KG1 (cell line): ENCODE measurements around the gene IL1A.
A peak's percentile ranks its signal among the peaks of the same experiment; 100 is the strongest.

ENCODE experiments used
- DNase-seq: peaks from one replicate; lab custom pipeline; 2025; lab: John Stamatoyannopoulos, UW

IL1A gene

DNA sequence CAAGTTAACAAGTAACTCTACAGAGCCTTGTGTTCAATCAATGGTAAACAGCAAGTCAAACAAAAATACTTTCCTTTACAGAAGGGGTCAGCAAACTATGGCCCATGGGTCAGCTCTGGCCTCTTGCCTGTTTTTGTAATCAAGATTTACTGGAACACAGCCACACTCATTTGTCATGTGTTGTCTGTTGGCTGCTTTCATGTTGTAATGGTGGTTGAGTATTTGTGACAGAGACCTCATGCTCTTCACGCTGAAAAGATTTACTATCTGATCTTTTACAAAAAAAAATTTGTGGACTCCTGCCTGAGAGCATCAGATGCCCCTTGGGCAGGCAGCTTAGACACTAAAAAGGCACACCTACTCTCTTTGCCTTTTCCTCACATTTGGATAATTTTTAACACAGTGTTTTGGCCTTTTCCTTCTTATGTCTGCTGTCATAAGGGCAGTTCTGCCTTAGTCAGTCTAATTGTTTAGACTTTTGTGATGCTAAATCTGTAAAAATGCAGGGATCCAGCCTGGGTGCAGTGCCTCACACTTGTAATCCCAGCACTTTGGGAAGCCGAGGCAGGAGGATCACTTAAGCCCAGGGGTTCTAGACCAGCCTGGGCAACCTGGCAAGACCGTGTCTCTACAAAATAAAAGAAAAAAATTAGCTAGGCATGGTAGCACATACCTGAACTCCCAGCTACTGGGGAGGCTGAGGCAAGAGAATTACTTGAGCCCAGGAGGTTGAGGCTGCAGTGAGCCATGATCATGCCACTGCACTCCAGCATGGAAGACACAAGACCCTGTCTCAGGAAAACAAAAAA is 34.0 kb upstream of the IL1A start:
- no peak for DNase-seq

- DNase-seq: no peak
Observed at GRCh38 chr2:112817082-112817689, 32.9 kb upstream of the IL1A start.

DNA sequence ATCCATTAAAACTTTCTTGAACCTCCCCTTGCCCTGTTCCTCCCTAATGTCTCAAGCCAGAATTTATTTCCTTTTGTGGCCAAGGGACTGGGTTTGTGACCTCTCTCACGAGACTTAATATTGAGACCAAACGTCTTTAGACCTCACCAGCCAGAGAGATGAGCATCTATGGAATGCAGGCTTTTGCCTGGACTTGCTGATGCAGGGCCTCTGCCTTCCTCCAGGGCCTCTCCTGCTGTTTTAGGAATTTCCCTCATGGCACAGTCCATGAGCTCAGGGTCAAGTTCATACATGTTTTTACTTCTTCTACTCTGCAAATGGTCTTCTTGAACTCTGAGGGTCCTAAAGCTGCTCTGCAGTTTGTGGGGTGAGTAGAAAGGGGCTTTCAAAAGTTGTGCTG is 30.0 kb upstream of the IL1A start:
- DNase-seq: no peak

DNA sequence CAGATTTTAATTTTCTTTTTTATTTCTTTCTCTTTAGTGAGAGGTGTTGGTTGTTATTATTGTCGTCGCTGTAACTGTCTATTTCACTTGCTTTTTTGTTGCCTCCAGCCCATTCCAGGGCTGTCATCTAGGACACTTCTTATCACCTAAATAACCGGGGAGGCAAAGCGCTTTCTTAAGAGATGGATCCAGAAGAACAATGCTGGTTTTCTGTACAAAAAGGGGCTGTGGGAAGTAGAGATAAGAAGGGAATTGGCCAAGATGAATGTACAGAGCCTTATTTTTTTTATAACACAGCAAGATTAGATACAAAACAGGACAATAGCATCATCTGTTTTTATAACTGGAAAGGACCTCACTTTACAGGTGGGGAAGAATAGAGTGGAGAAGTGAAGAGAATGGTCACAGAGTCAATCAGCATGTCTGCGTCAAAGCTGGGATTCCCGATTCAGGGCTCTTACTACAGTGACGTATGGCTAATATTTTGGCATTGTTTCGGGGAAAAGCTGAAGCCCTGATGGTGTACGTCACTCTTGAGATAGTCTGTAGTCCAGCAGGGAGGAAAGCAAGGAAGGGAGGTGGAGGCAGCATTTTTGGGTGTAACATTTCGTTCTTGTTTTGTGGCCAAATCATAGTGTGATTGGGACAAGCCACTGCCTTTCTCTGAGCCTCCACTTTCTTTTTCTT is 29.1 kb upstream of the IL1A start:
- DNase-seq: no peak

DNA sequence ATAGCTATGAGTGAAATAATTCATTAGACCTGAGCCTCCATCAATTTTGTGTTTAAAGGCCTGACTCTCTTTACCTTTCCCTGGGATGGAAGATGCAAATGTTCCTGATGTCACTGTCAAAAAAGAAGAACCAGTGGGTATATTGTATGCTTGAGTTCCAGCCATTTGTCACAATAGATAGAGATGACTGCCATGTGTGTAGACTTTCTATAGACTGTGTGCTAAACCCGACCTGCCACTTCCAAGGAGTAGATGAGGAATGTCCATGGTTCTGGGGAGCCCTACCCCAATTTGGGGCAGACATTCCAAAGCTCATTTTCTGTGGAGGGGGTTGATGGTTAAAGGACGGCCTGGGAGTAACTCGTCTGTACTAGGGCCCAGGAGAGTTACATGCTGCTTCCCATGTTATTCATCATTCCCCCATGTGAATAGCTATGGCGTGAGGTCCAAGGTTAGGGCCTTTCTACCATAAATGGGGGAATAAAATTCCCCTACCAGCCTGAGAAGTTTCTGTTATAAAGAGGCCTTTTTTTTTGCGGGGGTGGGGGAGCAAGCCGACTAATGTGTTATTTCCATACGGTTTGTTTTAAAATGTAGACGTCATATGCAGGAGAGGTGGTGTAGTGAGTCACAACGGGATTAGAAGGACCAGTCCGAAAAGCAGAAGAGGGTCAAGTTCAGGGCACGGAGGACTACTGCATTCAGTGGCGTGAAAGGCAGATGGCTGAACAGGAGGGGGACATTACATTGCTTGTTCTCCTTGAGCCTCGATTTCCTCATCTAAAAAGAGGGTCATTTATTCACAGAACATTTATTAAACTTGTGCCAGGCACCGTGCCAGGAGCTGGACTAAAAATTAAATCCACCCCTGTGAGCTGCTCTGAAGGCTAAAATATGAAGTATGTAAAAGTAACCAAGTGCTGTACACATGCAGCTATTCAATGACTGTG is 28.3 kb upstream of the IL1A start:
- DNase-seq: no peak

GRCh38 chr2:112811841-112812306 is 27.6 kb upstream of the IL1A start:
- DNase-seq: no peak

- no peak for DNase-seq
Observed at GRCh38 chr2:112811276-112811831, 27.1 kb upstream of the IL1A start.

DNA sequence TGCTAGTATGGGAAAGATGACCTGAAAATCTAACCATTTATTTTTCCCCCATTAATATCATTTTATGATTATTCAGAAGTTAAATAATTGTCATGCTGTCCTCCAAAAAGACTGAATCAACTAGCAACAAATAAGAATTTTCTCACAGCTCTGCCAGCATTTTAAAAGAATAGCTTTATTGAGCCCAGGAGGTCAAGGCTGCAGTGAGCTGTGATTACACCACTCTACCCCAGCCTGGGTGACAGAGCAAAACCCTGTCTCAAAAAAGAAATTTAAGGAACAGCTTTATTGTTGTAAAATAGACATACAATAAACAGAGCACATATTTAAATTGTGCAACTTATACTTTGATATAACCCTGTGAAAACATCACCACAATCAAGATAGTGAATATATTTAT is 24.8 kb upstream of the IL1A start:
- DNase-seq: no peak

- no peak for DNase-seq
Observed at GRCh38 chr2:112807233-112807807, 23.0 kb upstream of the IL1A start.

DNA sequence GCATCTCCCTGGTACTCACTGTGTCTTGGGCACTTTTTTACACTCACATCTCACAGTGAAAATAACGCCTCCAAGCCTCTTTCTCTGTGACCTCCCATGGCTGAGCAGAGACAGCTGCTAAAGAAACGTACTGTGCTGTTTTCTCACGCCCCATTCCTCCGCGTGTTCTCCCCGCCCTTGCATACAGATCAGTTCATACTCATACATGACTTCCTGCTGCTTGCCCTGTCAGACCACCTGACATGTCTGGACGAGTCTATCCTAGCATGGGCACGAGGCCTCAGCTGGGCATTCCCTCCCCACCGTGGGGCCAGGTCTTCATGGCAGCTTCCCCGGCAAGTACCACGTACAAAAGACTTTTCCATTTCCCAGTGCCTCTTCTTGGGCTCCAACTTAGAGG is 21.2 kb upstream of the IL1A start:
- no peak for DNase-seq

DNA sequence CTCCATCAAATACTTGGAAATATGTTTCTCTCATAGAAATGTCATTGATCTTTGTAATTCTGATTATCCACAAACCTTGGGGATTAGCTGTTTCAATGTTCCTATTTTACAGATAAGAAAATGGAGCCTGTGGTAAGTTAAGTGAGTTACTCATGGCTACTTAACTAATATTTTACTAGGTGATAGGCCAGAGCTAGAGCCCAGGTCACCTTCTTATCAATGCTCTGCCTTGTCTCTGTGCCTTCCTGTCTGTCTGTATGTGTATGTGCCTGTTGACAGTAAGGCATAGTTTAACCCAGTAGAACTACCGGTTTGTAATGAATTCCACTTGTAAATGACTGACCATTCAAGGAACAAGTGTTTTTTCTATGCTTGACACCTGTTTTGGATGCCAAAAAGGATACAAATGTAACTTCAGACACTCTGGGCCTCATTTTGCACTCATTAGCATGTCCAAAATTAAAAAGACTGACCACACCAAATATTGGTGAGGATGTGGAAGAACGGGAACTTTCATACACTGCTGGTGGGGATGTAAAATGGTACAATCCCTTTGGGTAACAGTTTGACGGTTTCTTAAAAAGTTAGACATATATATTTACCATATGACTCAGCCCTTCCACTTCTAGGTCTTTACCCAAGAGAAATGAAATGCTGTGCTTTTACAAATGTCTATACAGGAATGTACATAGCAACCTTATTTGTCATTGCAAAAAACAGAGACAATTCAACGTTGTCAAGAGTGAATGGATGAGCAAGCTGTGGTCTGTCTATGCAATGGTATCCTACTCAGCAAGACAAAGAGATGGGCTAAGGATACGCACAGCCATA is 19.6 kb upstream of the IL1A start:
- DNase-seq: no peak

GRCh38 chr2:112800881-112801583 is 16.7 kb upstream of the IL1A start:
- no peak for DNase-seq

DNA sequence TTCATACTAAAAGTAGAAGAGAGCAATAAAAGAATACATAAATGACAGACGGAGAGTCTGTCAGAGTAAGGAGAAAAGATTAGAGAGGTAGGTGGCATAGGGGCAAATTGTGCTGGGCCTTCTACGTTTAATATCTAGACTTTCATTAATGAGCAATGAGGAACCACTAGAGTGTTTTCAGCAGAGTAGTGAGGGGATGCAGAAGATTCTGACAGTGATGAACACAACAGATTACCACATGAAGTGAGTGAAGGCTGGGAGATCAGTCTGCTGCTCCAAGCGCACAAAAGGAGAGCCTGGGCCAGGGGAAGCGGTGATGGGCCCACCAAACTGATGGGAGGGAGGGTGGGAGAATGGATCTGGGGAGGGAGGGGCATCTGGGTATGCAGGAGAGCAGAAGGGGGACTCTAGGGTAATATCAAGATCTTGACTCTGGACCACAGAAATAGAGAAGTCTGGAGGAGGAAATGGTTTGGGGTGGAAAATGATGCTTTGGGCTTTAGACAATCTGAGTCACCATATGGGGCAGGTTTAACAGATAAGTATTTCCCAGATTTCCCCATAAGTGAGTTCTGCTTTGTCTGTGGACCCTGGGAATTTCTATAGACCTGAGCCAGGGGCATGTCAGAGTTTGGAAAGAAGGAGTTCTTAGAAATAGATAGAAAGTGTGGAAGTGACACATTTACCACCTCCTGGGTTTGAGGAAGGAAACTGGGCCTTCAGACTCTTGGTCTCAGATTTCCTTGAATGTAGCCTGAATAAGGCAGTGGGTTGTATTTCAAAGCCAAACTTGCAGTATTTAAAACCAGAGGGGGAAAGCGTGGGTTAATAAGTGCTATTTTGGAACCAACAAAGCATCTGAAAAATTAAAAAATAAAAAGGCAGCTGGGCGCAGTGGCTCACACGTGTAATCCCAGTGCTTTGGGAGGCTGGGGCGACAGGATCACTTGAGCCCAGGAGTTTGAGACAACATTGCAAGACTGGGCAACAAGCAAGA is 15.0 kb upstream of the IL1A start:
- DNase-seq: peak; percentile 59

- DNase-seq: no peak
Observed at GRCh38 chr2:112796486-112796885, 12.2 kb upstream of the IL1A start.

- DNase-seq: peak; percentile 25
Observed at GRCh38 chr2:112795774-112796173, 11.5 kb upstream of the IL1A start.

DNA sequence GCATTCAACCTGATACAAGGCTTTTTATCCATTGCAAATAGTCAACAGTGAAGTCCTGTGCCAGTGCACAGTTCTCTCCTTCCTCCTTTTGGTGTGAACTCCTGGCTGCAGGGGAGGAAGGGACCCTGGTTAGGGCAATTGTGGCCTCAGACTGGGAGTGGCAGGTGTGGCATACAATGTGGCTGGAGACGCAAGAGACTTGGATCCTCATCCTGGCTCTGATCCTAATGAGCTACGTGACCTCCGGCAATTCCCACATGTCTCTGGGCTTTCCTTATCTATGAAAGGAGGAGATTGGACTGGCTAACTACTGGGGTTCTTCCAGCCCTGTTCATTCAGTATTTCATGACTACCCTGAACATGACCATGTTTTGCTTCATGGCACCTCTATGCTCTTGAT is 10.5 kb upstream of the IL1A start:
- no peak for DNase-seq

DNA sequence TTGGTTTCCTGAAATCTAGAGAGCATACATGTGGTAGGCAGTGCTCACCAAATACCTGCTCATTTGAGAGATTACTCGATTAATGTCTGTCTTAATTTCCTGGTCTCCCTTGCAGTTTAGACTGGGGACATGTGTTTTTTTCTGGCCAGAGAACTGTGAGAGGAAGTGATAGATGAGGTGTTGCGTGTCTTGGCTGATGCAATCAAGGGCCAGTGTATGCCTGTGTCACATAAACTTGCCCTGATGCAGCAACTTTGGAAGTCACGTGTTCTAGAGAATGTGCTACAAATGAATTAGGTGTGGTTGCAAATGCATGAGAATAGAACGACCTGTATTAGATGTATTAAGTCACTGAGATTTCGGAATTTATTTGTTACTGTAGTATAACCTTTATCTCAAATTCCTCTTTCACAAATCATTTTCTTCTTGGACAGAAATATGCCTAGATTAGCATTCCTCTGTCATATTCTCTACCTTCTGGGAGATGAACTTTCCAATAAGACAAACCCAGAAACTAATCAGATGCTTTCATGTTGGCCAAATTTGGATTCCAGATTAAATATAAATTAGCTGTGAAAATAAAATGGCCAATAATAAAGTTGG is 9.9 kb upstream of the IL1A start:
- peak; percentile 22 for DNase-seq

- no peak for DNase-seq
Observed at GRCh38 chr2:112793449-112793978, 9.2 kb upstream of the IL1A start.
